Measurements from ENCODE around the gene C11orf21. TPM values are rescaled to one million over a fixed set of nuclear protein-coding genes. Genes with fewer than 3 reads are reported as not detected.

The C11orf21 gene
- total and polyA plus RNA-seq, 10 of the 15 experiments (the other 5 are each of a cell fraction or from before 2014, with no cell fraction given) = 0.04 to 0.26 (median 0.11) TPM; not detected in 7

GRCh38 chr11:2330696-2331095 is 29.0 kb upstream of the C11orf21 start (continued):
- no peak for TF ChIP-seq WRNIP1 (IDR thresholded peaks at IDR 0.05; ENCODE audit: borderline replicate concordance, low read depth, low read length)
- no peak for TF ChIP-seq MEF2B (IDR thresholded peaks at IDR 0.05; ENCODE audit: partially characterized antibody, poor library complexity, severe bottlenecking)
- TF ChIP-seq HCFC1 (IDR thresholded peaks at IDR 0.05; ENCODE audit: low read length) = no peak

- no peak overlapping the region for H3K4me3 ChIP-seq
- no peak overlapping the region for H3K4me2 ChIP-seq (ENCODE audit: control insufficient read depth, insufficient read depth)
- H3K9me3 ChIP-seq (replicated peaks; ENCODE audit: control insufficient read depth, insufficient read depth, low read length) = no peaks in the 10 kb centered on the region; the same call in 2 of the 3 replicates
- no peaks in the 10 kb centered on the region for H3K79me2 ChIP-seq (ENCODE audit: control insufficient read depth, insufficient read depth, low read length)
- H3K4me1 ChIP-seq (ENCODE audit: control insufficient read depth, insufficient read depth, low read length) = no peaks in the 10 kb centered on the region
- in situ Hi-C loops (cut with MboI) (no loop called here), intact Hi-C loops (cut with micrococcal nuclease; ENCODE audit: unreplicated experiment) (no loop called here)
- H3K27me3 ChIP-seq (replicated peaks in 1 of 2; ENCODE audit: control insufficient read depth in 2 of 2, insufficient read depth in 2 of 2, low read length in 1 of 2) = no peaks in the 10 kb centered on the region
- no peaks in the 10 kb centered on the region for H4K20me1 ChIP-seq (ENCODE audit: control insufficient read depth, insufficient read depth)
- 16% methylated on average over 9 of the region's 9 CpGs for WGBS (ENCODE audit: insufficient coverage, insufficient replicate concordance, low lambda C conversion rate, missing lambda C conversion rate)
- no peak for TF ChIP-seq ZBTB33 (IDR thresholded peaks at IDR 0.05)
- TF ChIP-seq CHD4 (IDR thresholded peaks at IDR 0.05) = no peak
- ChIA-PET RAD21 (ENCODE audit: unreplicated experiment) (no interaction called here), SMC1A (ENCODE audit: uncharacterized antibody, unreplicated experiment) (interaction anchor here (1.1 kb wide), 1 partner anchor 23 kb away, joined by 3 read pairs; no protein-coding TSS in a partner anchor), POLR2A (no interaction called here), CTCF (no interaction called here)
- BruUV-seq (replicated peaks) = no TSS peak
- no peak overlapping the region for H2AFZ ChIP-seq (ENCODE audit: control insufficient read depth, low read depth, low read length)
- no peaks in the 10 kb centered on the region for H3K36me3 ChIP-seq (ENCODE audit: control insufficient read depth in 2 of 2, insufficient read depth in 2 of 2, low read length in 1 of 2)
- DNase-seq (ENCODE audit: low read depth, low spot score) = no peak
- ATAC-seq = no peak
- no peak overlapping the region for H3K27ac ChIP-seq (ENCODE audit: control insufficient read depth, insufficient read depth)
- H3K9ac ChIP-seq (ENCODE audit: control insufficient read depth, insufficient read depth, low read length) = no peak overlapping the region
- no peak for FAIRE-seq
Observed at GRCh38 chr11:2329551-2329950, 27.8 kb upstream of the C11orf21 start.
